ENCODE results near the gene ANO9.

DNA sequence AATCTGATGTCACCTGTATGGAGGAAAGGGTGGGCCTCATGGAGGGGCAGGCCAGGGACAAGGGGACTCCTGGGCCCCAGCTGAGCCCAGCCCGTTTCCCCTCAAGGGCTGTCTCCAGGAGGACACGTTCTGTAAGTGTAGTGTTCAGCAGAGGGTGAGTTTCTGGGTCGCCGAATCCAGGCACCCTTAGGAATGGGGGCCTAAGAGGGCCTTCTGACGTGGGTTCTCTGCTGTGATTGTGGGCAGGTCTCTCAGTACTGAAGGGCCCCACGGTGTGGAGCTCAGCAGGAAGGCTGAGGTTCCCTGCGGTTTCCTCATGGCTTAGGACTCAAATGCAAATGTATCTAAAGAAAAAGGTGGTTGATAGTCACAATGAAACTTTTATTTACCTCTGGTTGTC is 14.7 kb upstream of the ANO9 start:
- TF ChIP-seq, protein P1, sequence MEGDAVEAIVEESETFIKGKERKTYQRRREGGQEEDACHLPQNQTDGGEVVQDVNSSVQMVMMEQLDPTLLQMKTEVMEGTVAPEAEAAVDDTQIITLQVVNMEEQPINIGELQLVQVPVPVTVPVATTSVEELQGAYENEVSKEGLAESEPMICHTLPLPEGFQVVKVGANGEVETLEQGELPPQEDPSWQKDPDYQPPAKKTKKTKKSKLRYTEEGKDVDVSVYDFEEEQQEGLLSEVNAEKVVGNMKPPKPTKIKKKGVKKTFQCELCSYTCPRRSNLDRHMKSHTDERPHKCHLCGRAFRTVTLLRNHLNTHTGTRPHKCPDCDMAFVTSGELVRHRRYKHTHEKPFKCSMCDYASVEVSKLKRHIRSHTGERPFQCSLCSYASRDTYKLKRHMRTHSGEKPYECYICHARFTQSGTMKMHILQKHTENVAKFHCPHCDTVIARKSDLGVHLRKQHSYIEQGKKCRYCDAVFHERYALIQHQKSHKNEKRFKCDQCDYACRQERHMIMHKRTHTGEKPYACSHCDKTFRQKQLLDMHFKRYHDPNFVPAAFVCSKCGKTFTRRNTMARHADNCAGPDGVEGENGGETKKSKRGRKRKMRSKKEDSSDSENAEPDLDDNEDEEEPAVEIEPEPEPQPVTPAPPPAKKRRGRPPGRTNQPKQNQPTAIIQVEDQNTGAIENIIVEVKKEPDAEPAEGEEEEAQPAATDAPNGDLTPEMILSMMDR (IDR thresholded peaks at IDR 0.05; ENCODE audit: low read depth, low read length, missing input control): no peak
- TF ChIP-seq TAF1 (conservative IDR thresholded peaks at IDR 0.05): no peak

All from liver (tissue), 3 donors.